Endodermal cell (in vitro differentiated cells): Measurements from ENCODE around the gene CHD6. TPM values are rescaled to one million over a fixed set of nuclear protein-coding genes. Genes with fewer than 3 reads are reported as not detected.
A peak's percentile ranks its signal among the peaks of the same experiment; 100 is the strongest.
"Not testable (repeated sequence)": the region's sequence is repeated elsewhere in the genome, so short reads cannot be mapped to it uniquely, and the experiment has no call there.

Source experiments
- DNase-seq: peaks from one replicate; pipeline ENCODE4 v3.0.0-alpha.2; 2017
- H3K27ac ChIP-seq: 2 replicates; pipeline ENCODE4 v1.5.1; 2013; ENCODE audit warnings: mild to moderate bottlenecking, low read depth, low read length, moderate library complexity
- H3K27me3 ChIP-seq: 2 replicates; pipeline ENCODE4 v1.6.1; 2013; ENCODE audit warnings: mild to moderate bottlenecking, low read length, moderate library complexity; ENCODE audit not compliant: insufficient read depth, control insufficient read depth, poor library complexity, severe bottlenecking
- H3K36me3 ChIP-seq: 2 replicates; pipeline ENCODE4 v1.7.0; 2013; ENCODE audit warnings: mild to moderate bottlenecking, low read length, moderate library complexity; ENCODE audit not compliant: control insufficient read depth, insufficient read depth
- H3K4me1 ChIP-seq: one replicate; pipeline ENCODE4 v1.7.0; 2013; ENCODE audit warnings: low read length; ENCODE audit not compliant: control insufficient read depth, insufficient read depth
- H3K4me3 ChIP-seq: 2 replicates; pipeline ENCODE4 v1.5.1; 2013; ENCODE audit warnings: mild to moderate bottlenecking, low read length, moderate library complexity
- H3K9ac ChIP-seq: 2 replicates; pipeline ENCODE4 v1.6.1; 2013; ENCODE audit warnings: mild to moderate bottlenecking, low read length, moderate library complexity; ENCODE audit not compliant: poor library complexity, severe bottlenecking; ENCODE audit errors: extremely low read depth
- H3K9me3 ChIP-seq: 2 replicates; pipeline ENCODE4 v1.6.1; 2013; ENCODE audit warnings: mild to moderate bottlenecking, low read length, moderate library complexity; ENCODE audit not compliant: control insufficient read depth
- H3K27ac Mint-ChIP-seq: 2 replicates; pipeline ENCODE4 v1.8.0; 2020; ENCODE audit warnings: mixed read lengths
- H3K27me3 Mint-ChIP-seq: 2 replicates; pipeline ENCODE4 v1.8.0; 2021; ENCODE audit warnings: mild to moderate bottlenecking, mixed read lengths; ENCODE audit not compliant: insufficient read depth
- H3K36me3 Mint-ChIP-seq: 2 replicates; pipeline ENCODE4 v1.8.0; 2020; ENCODE audit warnings: low read depth, mixed read lengths
- H3K4me1 Mint-ChIP-seq: 2 replicates; pipeline ENCODE4 v1.8.0; 2020; ENCODE audit warnings: mixed read lengths
- H3K4me3 Mint-ChIP-seq: 2 replicates; pipeline ENCODE4 v1.8.0; 2020; ENCODE audit warnings: mild to moderate bottlenecking, moderate library complexity, mixed read lengths
- H3K9me3 Mint-ChIP-seq: 2 replicates; pipeline ENCODE4 v1.8.0; 2020; ENCODE audit warnings: mild to moderate bottlenecking, mixed read lengths
- CTCF ChIP-seq: fragments of 200-600 bp; sonication (generic); conservative IDR thresholded peaks from 2 replicates; pipeline ENCODE4 v1.5.0; 2021; ENCODE audit warnings: antibody characterized with exemption, mild to moderate bottlenecking
- WGBS, 2 experiments: methylation state at CpG; one replicate each; pipeline versions ENCODE4 v1.1.5 to v1.1.7; 2013; ENCODE audit warnings: missing lambda C conversion rate in 2 of 2, mixed read lengths in 1 of 2; ENCODE audit not compliant: insufficient coverage in 1 of 2, insufficient read length in 1 of 2; 5-methylcytosine and 5-hydroxymethylcytosine counted together
- total RNA-seq, 2 donors: library from RNA; stranded (reverse); fragmentation: NEBNext Ultra II Directional in 1 of 2; extraction: Animal tissue kit (Norgen Biotek cat#: 25700) in 1 of 2; gene quantifications; 2 replicates in 1 of 2; 3 replicates in 1 of 2; pipeline ENCODE4 v1.2.1, GENCODE V29; 2021

Gene CHD6
- total RNA-seq, 2 donors from 2014 or later, result 82.5 to 107 TPM

DNA sequence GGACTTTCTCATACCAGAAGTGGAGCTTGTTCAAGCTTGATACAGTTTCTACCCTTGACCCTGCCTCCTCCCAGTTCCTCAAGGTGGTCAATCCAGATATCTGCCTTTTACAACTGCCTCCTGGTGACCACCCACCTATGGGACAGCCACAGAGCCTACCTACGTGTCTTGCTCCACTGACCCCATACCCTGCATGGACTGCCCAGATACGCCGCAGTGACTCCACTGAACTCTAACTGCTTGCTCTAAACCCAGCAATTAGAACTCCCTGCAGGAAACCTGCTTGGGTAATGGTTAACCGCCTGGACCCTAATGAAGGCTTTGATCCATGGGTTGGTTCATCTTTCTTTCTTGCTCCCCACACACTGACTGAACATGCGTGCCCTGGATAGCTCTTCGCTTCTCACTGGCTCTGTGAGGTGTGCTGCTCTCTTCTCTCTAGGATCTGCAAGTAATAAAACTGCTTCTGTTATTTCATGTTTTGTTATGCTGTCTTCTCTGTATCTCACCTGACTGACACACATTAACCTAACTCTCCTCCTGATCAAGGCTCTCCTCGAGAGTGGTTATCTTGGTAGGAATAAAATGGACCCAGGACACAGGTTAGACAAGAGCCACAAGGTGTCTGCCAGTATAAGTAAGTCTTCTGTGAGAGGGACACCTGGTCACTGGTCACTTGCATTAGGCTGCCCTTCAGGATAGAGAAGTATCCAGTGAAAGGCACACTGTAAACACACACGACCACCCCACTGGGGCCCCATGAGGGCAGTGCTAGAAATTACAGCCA is 79.2 kb downstream of the CHD6 start:
- H3K9me3 Mint-ChIP-seq, result peaks cover 18% of the 10 kb centered on the region
- peaks cover 20% of the 10 kb centered on the region for H3K9me3 ChIP-seq
- H3K27ac ChIP-seq, result no peak overlapping the region
- no peak overlapping the region for H3K9ac ChIP-seq
- peak; percentile 40 for TF ChIP-seq CTCF
- H3K27ac Mint-ChIP-seq, result no peak overlapping the region
- no peaks in the 10 kb centered on the region for H3K27me3 ChIP-seq
- H3K4me3 ChIP-seq, result no peak overlapping the region
- peaks cover 4% of the 10 kb centered on the region for H3K4me1 ChIP-seq
- H3K36me3 Mint-ChIP-seq, result peaks cover 28% of the 10 kb centered on the region
- WGBS, 2 experiments, result 96 to 97% methylated on average over 7 to 8 of the region's 8 CpGs
- no peaks in the 10 kb centered on the region for H3K27me3 Mint-ChIP-seq
- H3K4me1 Mint-ChIP-seq, result peaks cover 10% of the 10 kb centered on the region
- H3K4me3 Mint-ChIP-seq, result no peak overlapping the region
- DNase-seq, result no peak
- peaks cover 29% of the 10 kb centered on the region for H3K36me3 ChIP-seq

DNA sequence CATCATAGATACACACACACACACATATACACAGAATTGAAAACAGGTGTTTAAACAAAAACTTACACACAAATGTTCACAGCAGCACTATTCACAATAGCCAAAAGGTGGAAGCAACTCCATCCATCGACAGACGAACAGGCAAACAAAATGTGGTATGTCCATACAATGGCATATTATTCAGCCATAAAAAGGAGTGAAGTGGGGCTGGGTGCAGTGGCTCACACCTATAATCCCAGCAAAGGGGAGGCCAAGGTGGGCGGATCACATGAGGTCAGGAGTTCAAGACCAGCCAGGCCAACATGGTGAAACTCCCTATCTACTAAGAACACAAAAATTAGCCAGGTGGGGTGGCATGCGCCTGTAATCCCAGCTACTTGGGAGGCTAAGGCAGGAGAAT is 80.3 kb downstream of the CHD6 start:
- Mint-ChIP-seq H3K4me1 (peaks cover 20% of the 10 kb centered on the region), H3K36me3 (peaks cover 29% of the 10 kb centered on the region), H3K9me3 (peaks cover 18% of the 10 kb centered on the region), H3K27ac (no peak overlapping the region), H3K4me3 (no peak overlapping the region), H3K27me3 (no peaks in the 10 kb centered on the region)
- Histone ChIP-seq H3K4me3 (no peak overlapping the region), H3K36me3 (peaks cover 41% of the 10 kb centered on the region), H3K9me3 (peaks cover 20% of the 10 kb centered on the region), H3K9ac (no peak overlapping the region), H3K27ac (no peak overlapping the region), H3K4me1 (peaks cover 8% of the 10 kb centered on the region), H3K27me3 (no peaks in the 10 kb centered on the region)
- DNase-seq, result no peak
- no peak for TF ChIP-seq CTCF
- WGBS, 2 experiments, result 94 to 100% methylated on average over 2 to 4 of the region's 4 CpGs

DNA sequence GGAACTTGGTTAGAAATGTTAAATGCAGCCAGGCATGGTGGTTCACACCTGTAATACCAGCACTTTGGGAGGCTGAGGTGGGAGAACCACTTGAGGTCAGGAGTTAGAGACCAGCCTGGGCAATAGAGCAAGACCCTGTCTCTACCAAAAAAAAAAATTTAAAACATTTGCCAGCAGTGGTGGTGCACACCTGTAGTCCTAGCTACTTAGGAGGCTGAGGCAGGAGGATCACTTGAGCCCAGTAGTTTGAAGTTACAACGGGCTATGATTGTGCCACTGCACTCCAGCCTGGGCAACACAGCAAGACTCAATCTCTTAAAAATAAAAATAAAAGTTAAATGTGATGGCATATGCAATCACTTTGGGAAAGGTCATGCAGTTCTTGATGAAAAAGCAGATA is 82.6 kb downstream of the CHD6 start:
- H3K27me3 Mint-ChIP-seq, result not testable (repeated sequence)
- 89% methylated on average over 1 of the region's 1 CpG; no CpG with 5 or more reads in 1 of the 2 experiments for WGBS, 2 experiments

More for the DNA sequence above, 82.6 kb downstream of the CHD6 start:
- not testable (repeated sequence) for H3K4me3 ChIP-seq, DNase-seq, H3K4me1 ChIP-seq, H3K27me3 ChIP-seq, H3K9ac ChIP-seq, H3K27ac Mint-ChIP-seq, H3K27ac ChIP-seq, H3K4me3 Mint-ChIP-seq
- peaks cover 20% of the 10 kb centered on the region for H3K4me1 Mint-ChIP-seq
- peaks cover 61% of the 10 kb centered on the region for H3K36me3 ChIP-seq
- peaks cover 20% of the 10 kb centered on the region for H3K9me3 ChIP-seq
- peaks cover 18% of the 10 kb centered on the region for H3K9me3 Mint-ChIP-seq
- peaks cover 46% of the 10 kb centered on the region for H3K36me3 Mint-ChIP-seq
